HepG2 (cell line): ENCODE measurements around the gene DICER1.

ENCODE experiments used
- ATF2 ChIP-seq: sonication (generic); formaldehyde crosslinking; IDR thresholded peaks from 2 replicates; pipeline ENCODE4 v1.4.0; 2020; ENCODE audit warnings: missing genetic modification reagents
- CHD2 ChIP-seq: IDR thresholded peaks from 2 replicates; pipeline ENCODE4 v1.6.1; 2011; ENCODE audit warnings: low read depth, low read length, improper control_type of control experiment
- PRPF4 ChIP-seq: fragments of 200-400 bp; formaldehyde crosslinking; IDR thresholded peaks from 2 replicates; pipeline ENCODE4 v1.6.1; 2016; ENCODE audit warnings: low read length, low read depth; ENCODE audit not compliant: poor library complexity, severe bottlenecking
- TCF7 ChIP-seq: sonication (generic); IDR thresholded peaks from 2 replicates; pipeline ENCODE4 v1.6.1; 2016; ENCODE audit warnings: antibody characterized with exemption, low read depth
- ZNF646 ChIP-seq: sonication (generic); formaldehyde crosslinking; IDR thresholded peaks from 2 replicates; pipeline ENCODE4 v1.9.0; 2021; ENCODE audit warnings: mild to moderate bottlenecking, missing genetic modification reagents
- TF ChIP-seq, protein P1 (sequence below): sonication (generic); formaldehyde crosslinking; IDR thresholded peaks from 2 replicates; pipeline ENCODE4 v1.8.1; 2023; ENCODE audit warnings: mild to moderate bottlenecking, inconsistent platforms, moderate library complexity, missing genetic modification reagents, borderline replicate concordance

GRCh38 chr14:95142208-95142607 lies 15.1 kb downstream of the DICER1 start:
- TF ChIP-seq ZNF646 (CRISPR knock-in tag): no peak
- TF ChIP-seq, protein P1, sequence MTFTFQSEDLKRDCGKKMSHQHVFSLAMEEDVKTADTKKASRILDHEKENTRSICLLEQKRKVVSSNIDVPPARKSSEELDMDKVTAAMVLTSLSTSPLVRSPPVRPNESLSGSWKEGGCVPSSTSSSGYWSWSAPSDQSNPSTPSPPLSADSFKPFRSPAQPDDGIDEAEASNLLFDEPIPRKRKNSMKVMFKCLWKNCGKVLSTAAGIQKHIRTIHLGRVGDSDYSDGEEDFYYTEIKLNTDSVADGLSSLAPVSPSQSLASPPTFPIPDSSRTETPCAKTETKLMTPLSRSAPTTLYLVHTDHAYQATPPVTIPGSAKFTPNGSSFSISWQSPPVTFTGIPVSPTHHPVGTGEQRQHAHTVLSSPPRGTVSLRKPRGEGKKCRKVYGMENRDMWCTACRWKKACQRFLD: no peak
- no peak for TF ChIP-seq CHD2
- no peak for TF ChIP-seq ATF2 (CRISPR knock-in tag)
- TF ChIP-seq TCF7: no peak
- no peak for TF ChIP-seq PRPF4
